Fibroblast of the aortic adventitia (primary cell): ENCODE measurements around the gene PRM3. TPM values are rescaled to one million over a fixed set of nuclear protein-coding genes. Genes with fewer than 3 reads are reported as not detected.

Experiments used
- DNase-seq: peaks from one replicate; pipeline ENCODE4 v3.0.0-alpha.2; 2010; ENCODE audit warnings: low read depth
- H3K4me3 ChIP-seq: 2 replicates; pipeline ENCODE4 v1.5.1; 2011; ENCODE audit warnings: low read depth, mild to moderate bottlenecking, control low read depth, low read length, moderate library complexity
- total RNA-seq: library from RNA; depleted of rRNA; stranded (reverse); fragments of >200 nt; gene quantifications from 2 replicates; pipeline ENCODE4 v1.2.3, GENCODE V29; 2012; ENCODE audit warnings: low replicate concordance
- TF ChIP-seq, protein P1 (sequence below): IDR thresholded peaks from 2 replicates; pipeline ENCODE4 v1.5.1; 2011; ENCODE audit warnings: mild to moderate bottlenecking, low read length, control low read depth, inconsistent platforms; ENCODE audit not compliant: insufficient read depth

The PRM3 gene
- total RNA-seq, 1 donor, result not detected

GRCh38 chr16:11298143-11298900 is 24.9 kb upstream of the PRM3 start:
- TF ChIP-seq, protein P1, sequence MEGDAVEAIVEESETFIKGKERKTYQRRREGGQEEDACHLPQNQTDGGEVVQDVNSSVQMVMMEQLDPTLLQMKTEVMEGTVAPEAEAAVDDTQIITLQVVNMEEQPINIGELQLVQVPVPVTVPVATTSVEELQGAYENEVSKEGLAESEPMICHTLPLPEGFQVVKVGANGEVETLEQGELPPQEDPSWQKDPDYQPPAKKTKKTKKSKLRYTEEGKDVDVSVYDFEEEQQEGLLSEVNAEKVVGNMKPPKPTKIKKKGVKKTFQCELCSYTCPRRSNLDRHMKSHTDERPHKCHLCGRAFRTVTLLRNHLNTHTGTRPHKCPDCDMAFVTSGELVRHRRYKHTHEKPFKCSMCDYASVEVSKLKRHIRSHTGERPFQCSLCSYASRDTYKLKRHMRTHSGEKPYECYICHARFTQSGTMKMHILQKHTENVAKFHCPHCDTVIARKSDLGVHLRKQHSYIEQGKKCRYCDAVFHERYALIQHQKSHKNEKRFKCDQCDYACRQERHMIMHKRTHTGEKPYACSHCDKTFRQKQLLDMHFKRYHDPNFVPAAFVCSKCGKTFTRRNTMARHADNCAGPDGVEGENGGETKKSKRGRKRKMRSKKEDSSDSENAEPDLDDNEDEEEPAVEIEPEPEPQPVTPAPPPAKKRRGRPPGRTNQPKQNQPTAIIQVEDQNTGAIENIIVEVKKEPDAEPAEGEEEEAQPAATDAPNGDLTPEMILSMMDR, result no peak
- DNase-seq, result no peak
- no peak overlapping the region for H3K4me3 ChIP-seq

- H3K4me3 ChIP-seq, result peak overlapping the region; percentile 9
- DNase-seq, result peak; percentile 61
- TF ChIP-seq, protein P1, result no peak
Observed at GRCh38 chr16:11297492-11298142, 24.2 kb upstream of the PRM3 start.

DNA sequence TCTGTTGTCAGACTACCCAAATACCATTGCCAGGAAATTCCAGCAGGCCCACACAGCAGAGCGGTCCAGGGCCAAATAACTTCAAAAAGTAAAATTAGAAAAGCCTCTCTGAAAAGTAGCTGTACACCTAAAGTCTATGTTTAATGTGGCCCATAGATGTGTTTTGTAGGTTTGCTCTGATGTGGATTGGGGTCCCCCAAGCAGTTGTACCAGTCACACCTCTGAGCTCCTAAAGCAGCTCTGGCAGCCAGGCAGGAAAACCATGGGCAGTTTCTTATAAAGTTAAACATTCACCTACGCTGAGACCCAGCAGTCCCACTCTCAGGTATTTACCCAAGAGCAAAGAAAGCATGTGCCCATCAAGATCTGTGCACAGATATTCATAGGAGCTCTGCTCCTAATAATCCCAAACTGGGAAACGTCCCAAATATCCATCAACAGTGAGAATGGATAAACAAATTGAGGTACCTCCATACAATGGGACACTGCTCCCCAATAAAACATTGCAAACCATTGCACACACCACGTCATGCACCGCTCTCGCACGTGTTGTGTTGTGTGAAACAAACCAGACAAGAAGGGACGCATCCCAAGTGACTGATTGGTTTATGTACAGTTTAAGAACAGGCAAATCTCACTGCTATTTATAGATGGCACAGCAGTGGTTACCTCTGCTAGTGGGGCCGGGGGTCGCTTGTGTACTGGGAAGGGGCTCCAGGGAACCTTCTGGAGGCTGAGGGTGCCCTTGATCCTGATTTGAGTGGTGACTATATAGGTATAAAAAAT is 23.5 kb upstream of the PRM3 start:
- no peak for DNase-seq
- H3K4me3 ChIP-seq, result no peak overlapping the region
- TF ChIP-seq, protein P1, result no peak

DNA sequence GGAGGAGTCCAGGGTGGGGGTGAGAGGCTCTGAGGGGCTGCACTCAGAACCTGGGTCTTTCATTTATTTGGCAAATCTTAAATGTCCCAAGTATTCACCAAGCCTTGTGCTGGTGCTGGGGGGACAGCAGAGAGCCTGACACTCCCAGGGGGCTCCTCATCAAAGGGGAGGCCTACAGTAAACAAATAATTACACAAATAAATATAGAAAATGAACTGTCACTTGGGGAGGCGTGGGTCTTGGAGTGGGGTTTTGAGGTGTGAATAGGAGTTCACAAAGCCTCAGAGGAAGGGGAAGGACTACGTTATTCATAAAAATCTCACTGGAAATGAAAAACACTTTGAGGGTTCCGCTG is 22.9 kb upstream of the PRM3 start:
- H3K4me3 ChIP-seq, result no peak overlapping the region
- TF ChIP-seq, protein P1, result no peak
- DNase-seq, result no peak

- H3K4me3 ChIP-seq, result no peak overlapping the region
- TF ChIP-seq, protein P1, result no peak
- no peak for DNase-seq
Observed at GRCh38 chr16:11295672-11296071, 22.2 kb upstream of the PRM3 start.

DNA sequence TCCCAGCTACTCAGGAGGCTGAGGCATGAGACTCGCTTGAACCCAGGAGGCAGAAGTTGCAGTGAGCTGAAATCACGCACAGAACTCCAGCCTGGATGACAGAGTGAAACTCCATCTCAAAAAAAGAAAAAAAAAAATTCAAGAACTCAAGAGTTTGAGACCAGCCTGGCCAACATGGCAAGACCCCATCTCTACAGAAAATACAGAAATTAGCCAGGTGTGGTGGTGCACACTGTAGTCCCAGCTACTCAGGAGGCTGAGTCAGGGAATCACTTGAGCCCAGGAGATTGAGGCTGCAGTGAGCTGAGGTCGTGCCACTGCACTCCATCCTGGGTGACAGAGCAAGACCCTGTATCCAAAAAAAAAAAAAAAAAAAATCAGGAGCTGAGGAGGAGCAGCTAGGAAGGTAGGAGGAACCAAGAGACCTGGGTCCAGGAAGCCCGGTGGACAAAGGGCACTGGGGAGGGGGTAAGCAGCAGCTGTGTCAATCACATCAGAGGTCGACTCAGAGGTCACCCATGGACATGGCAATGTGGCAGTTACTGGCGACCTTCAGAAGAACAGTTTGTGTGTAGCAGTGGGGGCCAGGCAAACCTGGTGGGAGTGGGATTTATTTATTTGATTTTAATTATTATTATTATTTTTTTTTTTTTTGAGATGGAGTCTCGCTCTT is 18.8 kb upstream of the PRM3 start:
- DNase-seq, result no peak
- H3K4me3 ChIP-seq, result no peak overlapping the region
- TF ChIP-seq, protein P1, result no peak
